Hepatocyte (in vitro differentiated cells): ENCODE results near the gene ZNF664.

ENCODE experiments used
- CTCF ChIP-seq: fragments of 200-600 bp; sonication (generic); IDR thresholded peaks from 2 replicates; pipeline ENCODE4 v1.5.1; 2016; ENCODE audit warnings: antibody characterized with exemption, mild to moderate bottlenecking; ENCODE audit not compliant: poor library complexity
- EZH2 ChIP-seq: fragments of 200-600 bp; sonication (generic); IDR thresholded peaks from 2 replicates; pipeline ENCODE4 v1.6.1; 2016; ENCODE audit warnings: antibody characterized with exemption, mild to moderate bottlenecking, borderline replicate concordance
- EZH2phosphoT487 ChIP-seq: fragments of 200-600 bp; sonication (generic); IDR thresholded peaks from one replicate; pipeline ENCODE4 v1.6.1; 2018; ENCODE audit warnings: antibody characterized with exemption, mild to moderate bottlenecking, low read depth, moderate library complexity; ENCODE audit not compliant: unreplicated experiment, severe bottlenecking

- TF ChIP-seq CTCF (no peak), EZH2phosphoT487 (no peak), EZH2 (no peak)
Observed at GRCh38 chr12:123936471-123936870, 36.5 kb upstream of the ZNF664 start.
